Loucy (cell line): ENCODE results near the gene ANKRD23.

Experiments
- CTCF ChIP-seq: fragments of 200-600 bp; sonication (generic); conservative IDR thresholded peaks from 2 replicates; pipeline ENCODE4 v1.5.1; 2014; ENCODE audit warnings: mild to moderate bottlenecking, antibody characterized with exemption, low read length
- EZH2phosphoT487 ChIP-seq: fragments of 200-600 bp; IDR thresholded peaks from 2 replicates; pipeline ENCODE4 v1.6.1; 2018; ENCODE audit warnings: antibody characterized with exemption, mild to moderate bottlenecking, moderate library complexity, borderline replicate concordance

- TF ChIP-seq CTCF (no peak), EZH2phosphoT487 (no peak)
Measured at GRCh38 chr2:96838345-96839292, 5.2 kb downstream of the ANKRD23 start.
